HG03139 (cell line): Measurements from ENCODE around the gene TNFRSF14.
A peak's percentile ranks its signal among the peaks of the same experiment; 100 is the strongest.
"Not testable (repeated sequence)": the region's sequence is repeated elsewhere in the genome, so short reads cannot be mapped to it uniquely, and the experiment has no call there.

Source experiments
- ATAC-seq: cut with Tn5 transposase; IDR thresholded peaks from one replicate; pipeline ENCODE4 v1.9.1; 2021; ENCODE audit not compliant: unreplicated experiment

The TNFRSF14 gene

DNA sequence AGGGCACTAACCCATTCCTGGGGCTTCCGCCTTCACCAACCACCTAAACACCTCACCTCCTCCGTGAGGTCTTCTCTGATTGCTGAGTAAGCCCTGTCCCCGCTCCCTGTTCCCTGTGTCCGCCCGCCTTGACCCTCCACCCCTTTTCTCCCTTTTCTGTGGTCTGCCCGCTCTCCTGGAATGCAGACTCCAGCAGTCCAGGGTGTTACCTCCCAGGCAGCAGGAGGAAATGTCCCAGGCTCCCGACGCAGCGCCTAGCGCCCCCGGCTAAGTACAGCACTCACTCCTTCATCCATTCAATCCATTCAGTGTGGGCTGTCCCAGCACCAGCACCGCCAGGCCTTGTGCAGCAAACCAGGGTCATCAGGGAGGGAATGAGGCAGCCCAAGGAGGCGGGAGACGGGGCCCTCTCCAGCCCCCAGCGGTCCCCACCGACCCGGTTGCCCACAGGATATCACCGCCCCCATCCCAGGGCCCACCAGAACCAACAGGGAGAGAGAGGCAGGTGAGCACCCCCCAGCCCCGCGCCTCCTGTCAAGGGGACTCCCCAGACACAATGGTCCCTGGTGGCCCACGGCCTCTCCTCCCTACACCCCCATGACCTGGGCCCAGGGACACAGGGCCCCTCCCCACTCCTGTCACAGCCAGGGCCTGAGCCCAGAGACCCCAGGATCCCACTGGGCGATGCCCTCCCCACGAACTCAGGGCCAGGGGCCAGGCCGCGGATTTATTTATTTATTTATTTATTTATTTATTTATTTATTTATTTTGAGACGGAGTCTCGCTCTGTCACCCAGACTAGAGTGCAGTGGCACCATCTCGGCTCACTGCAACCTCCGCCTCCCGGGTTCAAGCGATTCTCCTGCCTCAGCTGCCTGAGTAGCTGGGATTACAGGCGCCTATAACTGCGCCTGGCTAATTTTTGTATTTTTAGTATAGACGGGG lies 10.2 kb downstream of the TNFRSF14 start:
- ATAC-seq = no peak

DNA sequence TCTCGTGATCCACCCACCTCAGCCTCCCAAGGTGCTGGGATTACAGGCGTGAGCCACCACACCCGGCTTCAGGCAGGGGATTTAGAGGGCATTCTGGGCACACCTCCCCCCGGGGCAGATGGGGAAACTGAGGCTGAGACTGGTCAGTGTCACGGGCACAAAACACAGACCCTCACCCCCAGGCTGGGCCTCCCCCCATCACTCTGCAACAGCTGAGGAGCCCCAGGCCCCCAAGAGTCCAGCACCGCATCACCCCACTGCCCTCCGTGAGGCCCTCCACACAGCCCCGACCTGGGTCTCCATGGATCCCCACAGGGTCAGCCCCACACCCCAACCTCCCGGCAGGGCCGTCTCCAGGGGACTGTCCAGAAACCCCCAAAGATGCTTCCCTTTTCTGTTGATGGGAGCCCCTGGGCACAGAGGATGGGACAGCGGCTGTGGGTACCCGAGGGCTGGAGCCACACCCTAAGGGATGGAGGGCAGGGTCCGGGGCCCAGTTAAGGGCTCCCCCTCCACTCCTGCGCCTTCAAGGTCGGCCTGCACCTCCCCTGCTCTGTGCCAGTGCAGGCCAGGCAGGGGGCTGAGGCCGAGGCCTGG lies 11.0 kb downstream of the TNFRSF14 start:
- ATAC-seq = no peak

DNA sequence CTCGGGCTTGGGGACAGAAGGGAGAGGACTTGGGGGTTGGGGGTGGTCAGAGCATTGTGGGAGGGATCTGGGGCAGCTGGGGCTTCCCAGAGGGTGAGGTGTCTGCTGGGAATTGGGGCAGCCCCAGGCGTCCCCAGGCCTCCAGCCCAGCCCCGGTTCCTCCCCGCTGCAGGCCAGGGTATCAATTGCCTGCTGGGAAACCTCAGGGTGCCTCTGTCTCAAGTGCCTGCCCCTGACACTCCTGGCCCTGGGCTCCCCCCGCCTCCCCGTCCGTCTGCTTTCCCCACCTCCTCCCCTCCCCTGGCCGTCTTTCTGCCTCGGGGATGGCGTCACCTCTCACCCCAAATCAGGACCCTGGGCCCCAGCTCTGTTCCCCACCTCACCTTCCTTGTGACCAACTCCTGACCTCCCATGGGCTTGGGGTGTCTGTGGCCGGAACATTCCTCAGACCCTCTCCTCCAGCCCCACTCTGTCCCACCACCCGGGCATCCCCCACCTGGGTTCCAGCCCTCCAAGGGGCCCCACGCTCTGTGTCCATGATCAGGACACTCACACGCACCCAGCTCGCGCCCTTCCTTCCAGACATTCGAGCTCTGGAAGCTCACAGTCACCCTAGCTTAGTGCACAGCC lies 12.1 kb downstream of the TNFRSF14 start:
- ATAC-seq = not testable (repeated sequence)

DNA sequence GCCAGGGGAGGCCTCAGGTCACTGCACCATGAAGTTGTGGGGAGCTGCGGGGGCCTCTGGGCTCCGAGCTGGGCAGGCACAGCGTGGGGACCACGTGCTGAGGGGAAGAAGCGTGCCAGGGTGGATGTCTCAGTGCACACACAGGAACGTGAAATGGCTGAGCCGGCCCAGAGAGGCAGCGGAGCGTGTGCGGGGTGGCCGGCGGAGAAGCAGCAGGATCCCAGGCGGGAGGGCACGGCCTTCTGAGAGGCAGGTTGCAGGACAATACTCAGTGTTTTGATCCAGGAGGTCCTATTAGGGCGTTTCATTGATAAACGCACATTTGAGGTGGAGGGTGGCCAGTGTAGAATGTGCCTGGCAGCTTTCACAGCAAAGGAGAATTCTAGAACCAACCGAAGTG lies 12.9 kb downstream of the TNFRSF14 start:
- no peak for ATAC-seq

DNA sequence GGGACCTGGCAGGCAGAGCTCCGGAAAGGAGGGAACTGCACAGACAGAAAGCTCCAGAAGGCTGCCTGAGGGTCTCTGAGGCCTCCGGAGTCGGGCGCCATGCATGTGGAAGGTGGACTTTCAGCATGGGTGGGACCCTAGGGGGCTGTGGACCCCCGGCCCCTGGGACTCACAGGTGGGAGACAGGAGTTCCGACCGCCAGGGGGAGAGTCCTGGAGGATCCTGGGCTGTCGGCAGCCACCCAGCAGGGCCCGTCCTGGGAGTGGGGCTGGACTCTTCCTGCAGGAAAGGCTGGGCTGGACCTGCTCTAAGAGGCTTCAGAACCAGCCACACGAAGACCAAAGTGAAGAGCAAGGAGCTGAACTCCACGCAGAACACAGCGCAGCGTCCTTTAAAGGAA lies 13.5 kb downstream of the TNFRSF14 start:
- not testable (repeated sequence) for ATAC-seq

DNA sequence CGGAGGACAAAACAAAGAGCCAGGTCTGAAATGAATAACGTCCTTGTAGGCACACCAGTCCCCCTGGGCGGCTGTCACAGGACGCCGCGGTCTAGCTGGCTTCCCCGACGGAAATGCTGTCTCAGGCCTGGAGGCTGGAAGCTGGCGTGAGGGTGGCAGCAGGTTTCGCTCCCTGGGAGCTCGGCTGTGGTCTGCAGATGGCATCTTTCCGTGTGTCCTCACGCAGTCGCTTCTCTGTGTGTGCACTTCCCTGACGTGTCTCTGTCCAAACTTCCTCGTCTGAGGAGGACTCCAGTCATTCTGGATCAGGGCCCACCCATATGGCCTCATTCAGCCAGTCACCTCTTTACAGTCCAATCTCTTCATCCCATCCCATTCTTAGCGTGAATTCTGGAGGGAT lies 14.2 kb downstream of the TNFRSF14 start:
- no peak for ATAC-seq

DNA sequence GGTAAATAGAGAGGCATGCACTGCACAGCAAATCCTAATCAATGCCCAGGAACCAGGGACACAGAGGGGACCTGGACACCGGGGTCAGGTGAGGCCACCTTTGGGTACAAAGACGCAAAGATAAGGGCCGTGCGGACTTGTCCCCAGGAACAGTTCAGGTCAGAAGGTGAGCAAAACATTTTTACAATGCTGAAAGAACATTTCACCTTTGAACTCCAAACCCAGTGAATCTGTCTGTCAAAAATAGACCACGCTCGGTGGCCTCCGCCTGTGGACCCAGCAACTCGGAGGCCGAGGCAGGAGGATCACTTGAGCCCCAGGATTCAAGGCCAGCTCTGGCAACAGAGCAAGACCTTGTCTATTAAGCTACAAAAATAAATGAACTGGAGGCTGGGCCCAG lies 15.2 kb downstream of the TNFRSF14 start:
- ATAC-seq = no peak

DNA sequence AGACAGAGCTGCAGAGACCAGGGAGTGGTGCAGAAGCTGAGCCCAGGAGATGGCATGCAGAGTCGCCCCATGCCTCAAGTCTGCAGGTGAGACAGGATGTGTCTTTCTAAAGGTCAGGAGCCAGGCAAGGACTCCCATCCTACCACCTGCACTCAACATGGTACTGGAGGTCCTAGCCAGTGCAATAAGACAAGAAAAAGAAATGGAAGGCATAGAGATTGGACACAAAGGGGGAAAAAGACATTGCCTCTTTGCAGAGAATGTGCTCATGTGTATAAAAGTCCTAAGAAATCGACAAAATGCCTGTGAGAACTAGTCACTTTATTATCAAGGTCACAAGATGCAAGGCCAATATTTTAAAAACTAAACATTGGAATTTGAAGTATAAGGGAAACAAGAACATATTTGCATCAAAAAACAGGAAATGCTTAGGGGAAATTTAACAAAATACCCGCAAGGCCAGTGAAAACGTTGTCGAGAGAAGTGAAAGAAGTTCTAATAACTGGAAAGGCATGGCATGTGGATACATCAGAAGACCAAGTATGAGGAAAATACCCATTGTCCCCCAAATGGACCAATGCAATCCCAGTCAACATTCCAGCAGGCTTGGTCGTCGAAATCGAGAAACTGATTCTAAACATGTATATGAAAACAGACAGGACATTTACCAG lies 17.2 kb downstream of the TNFRSF14 start:
- ATAC-seq = no peak

DNA sequence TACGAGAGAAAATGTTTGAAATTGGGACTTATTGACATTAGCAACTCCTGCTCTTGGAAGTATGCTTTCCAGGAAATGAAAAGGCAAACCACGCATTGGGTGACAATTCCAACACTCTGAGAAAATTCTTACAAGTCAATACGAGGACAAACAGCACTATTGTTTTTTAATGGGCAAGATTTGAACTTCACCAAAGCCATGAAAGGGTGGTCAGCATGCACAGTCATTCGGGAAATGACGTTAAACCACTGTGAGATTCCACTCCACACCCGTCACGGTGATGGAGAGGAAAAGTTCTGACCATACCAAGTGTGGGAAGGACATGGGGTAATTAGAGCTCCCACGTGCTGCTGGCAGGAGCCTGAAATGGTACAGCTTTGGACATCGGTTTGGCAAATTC lies 18.2 kb downstream of the TNFRSF14 start:
- no peak for ATAC-seq

DNA sequence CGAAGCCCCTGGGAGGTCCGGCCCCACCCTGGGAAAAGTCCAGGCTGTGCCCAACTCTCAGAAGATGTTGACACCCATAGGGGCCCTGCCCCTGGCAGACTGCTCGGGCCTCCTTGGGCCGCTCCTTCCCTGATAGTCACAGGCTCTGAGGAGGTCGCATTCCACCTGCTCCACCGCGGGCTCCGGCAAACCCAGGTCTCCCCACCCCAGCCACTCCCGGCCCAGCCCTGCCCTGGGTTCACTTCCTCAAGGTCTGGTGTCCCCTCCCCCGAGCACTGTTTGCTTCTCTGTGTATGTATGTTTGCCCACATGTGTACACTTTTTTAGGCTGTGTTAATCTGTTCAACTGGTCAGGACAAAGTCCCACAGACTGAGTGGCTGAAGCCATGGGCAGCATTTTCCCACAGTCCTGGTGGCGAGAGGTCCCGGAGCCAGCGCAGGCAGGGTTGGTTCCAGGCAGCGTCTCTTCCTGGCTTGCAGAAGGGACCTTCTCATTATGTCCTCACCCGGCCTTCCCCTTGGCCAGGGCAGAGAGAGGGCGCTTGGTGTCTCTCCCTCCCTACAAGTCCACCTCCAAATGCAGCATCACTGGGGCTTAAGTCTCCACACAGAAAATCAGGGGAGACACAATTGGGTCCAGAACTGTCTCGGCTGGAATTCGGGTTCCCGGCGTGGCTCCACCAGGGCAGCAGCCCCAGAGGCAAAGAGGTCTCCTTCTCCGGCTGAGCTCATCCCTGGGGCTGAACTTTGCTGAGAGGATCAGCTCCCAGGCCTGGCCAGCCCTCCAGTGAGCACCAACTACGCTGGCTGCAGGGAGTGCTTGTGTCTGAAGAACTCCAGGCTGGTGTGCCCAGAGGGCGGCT lies 19.9 kb downstream of the TNFRSF14 start:
- ATAC-seq = no peak

DNA sequence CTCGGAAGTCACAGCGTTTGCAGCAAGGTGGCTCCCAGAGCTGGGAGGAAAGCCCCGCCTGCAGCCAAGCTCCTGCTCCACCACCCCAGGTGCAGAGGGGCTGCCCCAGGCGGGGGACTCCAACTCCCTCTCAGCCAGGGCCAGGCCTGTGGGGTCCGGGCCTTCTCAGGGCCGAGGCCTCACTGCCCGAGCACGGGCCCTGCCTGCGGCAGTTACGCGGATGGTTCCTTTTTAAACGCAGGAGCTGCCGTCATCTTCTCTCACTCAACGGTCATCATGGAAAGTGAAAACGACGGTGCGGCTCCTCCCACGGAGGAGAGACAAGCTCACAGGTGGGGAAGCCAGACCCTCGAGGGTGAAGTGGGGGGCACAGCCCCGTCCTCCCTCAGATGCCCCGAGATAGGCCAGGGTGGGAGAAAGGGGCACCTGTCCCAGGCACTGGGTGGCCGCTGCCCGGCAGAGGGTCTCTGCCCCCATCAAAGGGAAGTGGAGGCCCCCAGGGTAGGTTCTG lies 21.4 kb downstream of the TNFRSF14 start:
- not testable (repeated sequence) for ATAC-seq

DNA sequence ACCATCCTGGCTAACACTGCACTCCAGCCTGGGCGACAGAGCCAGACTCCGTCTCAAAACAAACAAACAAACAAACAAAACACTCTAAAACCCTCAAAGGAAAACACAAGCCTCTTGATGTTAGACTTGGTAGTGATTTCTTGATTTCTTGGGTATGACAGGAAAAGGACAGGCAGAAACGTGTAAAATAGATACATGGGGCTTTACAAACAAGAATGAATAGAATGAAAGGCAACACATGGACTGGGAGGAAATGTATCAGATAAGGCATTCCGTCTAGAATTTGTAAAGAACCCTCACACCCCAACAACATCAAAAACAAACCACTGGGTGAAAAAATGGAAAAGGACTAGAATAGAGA lies 22.6 kb downstream of the TNFRSF14 start:
- ATAC-seq = no peak

DNA sequence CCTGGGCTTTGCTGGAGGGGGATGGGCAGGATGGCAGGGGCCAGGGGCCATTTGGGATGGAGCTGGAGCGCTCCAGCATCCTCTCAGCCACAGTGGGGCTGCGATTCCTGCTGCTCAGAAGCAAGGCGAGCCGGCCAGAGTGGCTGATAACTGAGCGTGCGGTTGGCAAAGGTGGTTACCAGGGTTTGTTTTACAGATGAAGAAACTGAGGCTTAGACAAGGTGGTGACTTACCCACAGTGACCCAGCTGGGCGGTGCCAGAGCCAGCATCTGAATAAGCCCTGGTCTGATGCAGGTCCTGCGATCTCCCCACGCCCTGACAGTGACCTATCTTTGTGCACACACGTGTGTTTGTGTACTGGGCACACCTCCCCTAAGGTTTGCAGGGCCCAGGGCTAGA lies 24.5 kb downstream of the TNFRSF14 start:
- ATAC-seq = no peak

DNA sequence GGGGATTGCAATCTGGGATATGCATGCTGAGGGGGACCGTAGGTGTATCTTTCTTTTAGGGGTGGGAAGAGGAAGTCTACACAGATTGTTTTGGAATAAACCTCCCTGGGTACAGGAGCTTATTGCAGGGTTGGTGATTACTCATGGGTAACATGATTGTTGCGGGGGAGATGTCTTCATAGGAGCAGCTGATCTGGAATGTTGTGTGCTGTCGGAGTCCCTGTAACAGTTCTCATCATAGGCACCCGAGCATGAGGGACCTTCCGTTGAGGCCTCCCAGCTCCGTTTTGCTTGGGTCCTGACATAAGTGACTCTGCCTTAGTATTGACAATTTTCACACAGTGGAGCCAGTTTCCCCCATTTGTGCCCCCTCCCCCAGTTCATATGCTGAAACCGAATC lies 26.2 kb downstream of the TNFRSF14 start:
- ATAC-seq = no peak

DNA sequence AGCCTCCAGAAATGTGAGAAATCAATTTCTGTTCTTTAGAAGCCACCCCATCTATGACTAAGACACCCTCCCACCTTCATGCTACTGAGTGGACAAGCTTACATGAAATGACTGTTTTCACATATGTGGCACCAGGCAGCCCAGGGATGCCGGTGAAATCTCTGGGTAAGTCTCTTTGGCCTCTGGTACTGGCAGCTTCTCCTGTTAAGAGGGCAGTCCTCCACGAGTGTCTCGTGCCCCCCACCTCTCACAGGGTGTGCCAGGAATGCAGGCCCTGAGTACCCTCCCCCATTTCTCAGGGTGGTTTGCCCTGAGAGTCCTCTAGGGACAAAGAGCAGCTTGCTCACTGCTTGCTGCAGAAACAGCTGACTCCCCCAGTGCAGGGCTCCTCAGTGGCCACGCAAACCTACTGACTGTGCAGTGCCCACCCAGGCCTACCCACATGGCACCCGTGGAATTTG lies 27.2 kb downstream of the TNFRSF14 start:
- no peak for ATAC-seq

DNA sequence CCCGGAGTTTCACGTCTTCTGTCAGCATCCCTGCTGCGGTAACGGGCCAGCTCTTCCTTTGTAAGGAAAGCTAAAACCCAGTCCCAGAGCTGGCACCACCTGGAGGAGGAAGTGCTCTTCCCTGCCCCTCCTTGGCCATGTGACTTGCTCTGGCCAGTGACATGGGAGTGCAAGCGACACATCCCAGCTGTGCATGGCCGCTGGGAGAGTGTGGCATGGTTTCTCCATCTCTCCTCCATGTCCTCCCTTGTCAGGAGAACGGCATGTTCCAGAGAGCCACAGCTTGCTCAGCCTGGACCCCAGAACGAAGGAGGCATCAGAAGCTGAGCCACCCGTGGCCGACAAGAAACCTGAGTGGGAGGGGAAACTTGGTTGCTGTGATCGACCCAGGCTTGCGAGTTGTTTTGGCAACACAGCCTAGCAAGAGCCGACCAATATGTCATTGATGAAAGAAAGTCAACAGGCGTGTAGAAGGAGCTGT lies 27.7 kb downstream of the TNFRSF14 start:
- no peak for ATAC-seq

DNA sequence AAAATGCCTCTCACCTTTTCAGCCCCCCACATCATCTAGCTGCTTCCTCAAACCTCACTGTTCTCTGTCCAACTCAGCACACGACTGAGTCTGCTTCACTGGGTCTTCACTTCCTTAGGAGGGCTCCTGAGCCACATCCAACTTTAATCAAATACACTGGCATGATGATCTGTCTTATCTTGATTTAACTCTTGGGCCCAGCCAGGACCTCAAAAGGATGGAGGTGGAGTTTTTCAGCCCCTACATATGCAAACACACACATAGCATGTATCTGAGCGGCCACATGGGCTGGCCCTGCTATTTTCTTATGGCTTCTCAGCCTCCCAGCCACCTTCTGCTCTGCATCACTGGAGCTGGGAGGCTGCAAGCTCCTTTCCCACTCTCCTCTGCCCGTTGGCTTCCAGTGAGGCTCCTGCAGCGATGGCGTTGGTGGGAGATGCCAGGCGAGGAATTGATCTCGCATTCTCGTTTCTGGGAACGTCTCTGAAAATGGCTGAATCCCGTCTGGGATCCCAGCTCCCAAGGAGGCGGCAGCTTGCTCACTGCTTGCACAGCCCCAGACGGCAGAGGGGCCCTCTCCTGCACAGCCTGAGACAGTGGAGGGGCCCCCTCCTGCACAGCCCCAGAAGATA lies 28.6 kb downstream of the TNFRSF14 start:
- no peak for ATAC-seq

DNA sequence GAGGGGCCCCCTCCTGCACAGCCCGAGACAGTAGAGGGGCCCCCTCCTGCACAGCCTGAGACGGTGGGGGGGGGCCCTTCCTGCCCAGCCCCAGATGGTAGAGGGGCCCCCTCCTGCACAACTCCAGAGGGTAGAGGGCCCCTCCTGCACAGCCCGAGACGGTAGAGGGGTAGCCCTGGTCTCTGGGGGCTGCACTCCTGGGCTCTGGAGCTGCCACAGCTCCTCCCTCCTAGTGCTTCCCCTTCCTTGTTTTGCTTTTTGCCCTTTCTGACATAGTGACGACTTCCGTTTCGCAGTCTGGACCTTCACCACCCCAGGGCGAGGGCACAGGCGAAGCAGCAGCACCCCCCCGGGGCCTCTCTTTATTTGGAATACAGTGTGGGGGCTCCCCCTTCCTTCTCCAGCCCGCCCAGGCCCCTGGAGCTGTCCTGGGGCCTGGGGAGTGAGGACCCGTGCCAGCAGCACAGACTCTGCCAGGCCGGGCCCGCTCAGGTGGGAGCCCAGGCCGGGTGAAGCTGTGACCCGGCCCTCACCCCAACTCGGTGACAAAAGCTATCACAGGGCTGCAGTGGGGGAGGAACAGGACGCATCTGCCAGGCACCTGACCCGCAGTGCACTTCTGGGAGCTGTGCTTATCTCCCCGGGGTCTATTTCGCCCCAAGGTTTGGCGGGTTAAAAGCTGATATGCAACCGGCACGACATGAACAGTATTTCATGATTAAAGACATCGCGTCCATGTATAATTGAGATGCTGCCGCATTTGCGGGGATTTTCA lies 29.3 kb downstream of the TNFRSF14 start:
- peak; percentile 34 for ATAC-seq
